Trophoblast cell (in vitro differentiated cells and primary cell): ENCODE data around the gene PANK4.

Experiments
- DNase-seq, 2 donors: peaks; one replicate each; pipeline ENCODE4 v3.0.0-alpha.2; 2016
- H2AFZ ChIP-seq: 2 replicates; pipeline ENCODE4 v1.6.1; 2013; ENCODE audit warnings: low read length, moderate library complexity, mild to moderate bottlenecking; ENCODE audit not compliant: insufficient read depth, poor library complexity
- H2AK5ac ChIP-seq: 2 replicates; pipeline ENCODE4 v1.6.1; 2013; ENCODE audit warnings: mild to moderate bottlenecking, low read length
- H2BK120ac ChIP-seq: 2 replicates; pipeline ENCODE4 v1.6.1; 2013; ENCODE audit warnings: low read length, mild to moderate bottlenecking, moderate library complexity; ENCODE audit not compliant: insufficient read depth, poor library complexity
- H2BK12ac ChIP-seq: 2 replicates; pipeline ENCODE4 v1.6.1; 2013; ENCODE audit warnings: mild to moderate bottlenecking, low read length, moderate library complexity
- H2BK5ac ChIP-seq: 2 replicates; pipeline ENCODE4 v1.6.1; 2013; ENCODE audit warnings: low read length, low read depth, moderate library complexity, mild to moderate bottlenecking; ENCODE audit not compliant: poor library complexity
- H3K14ac ChIP-seq: 2 replicates; pipeline ENCODE4 v1.6.1; 2013; ENCODE audit warnings: mild to moderate bottlenecking, low read length
- H3K18ac ChIP-seq: 2 replicates; pipeline ENCODE4 v1.6.1; 2013; ENCODE audit warnings: mild to moderate bottlenecking, low read length
- H3K23ac ChIP-seq: 2 replicates; pipeline ENCODE4 v1.6.1; 2013; ENCODE audit warnings: low read length
- H3K27ac ChIP-seq: 2 replicates; pipeline ENCODE4 v1.5.1; 2013; ENCODE audit warnings: low read depth, mild to moderate bottlenecking, inconsistent platforms, low read length, moderate library complexity
- H3K27me3 ChIP-seq: 2 replicates; pipeline ENCODE4 v1.6.1; 2013; ENCODE audit warnings: inconsistent platforms, mild to moderate bottlenecking, low read length, moderate library complexity; ENCODE audit not compliant: insufficient read depth
- H3K36me3 ChIP-seq, 2 experiments: 1 replicate in 1 of 2; 2 replicates in 1 of 2; pipeline ENCODE4 v1.6.1; 2013; ENCODE audit warnings: low read length in 2 of 2, mild to moderate bottlenecking in 2 of 2, moderate library complexity in 1 of 2; ENCODE audit not compliant: insufficient read depth in 2 of 2, control insufficient read depth in 1 of 2
- H3K4ac ChIP-seq: 2 replicates; pipeline ENCODE4 v1.6.1; 2013; ENCODE audit warnings: low read depth, mild to moderate bottlenecking, low read length, moderate library complexity
- H3K4me1 ChIP-seq, 2 experiments: 1 replicate in 1 of 2; 2 replicates in 1 of 2; pipeline ENCODE4 v1.6.1; 2013; ENCODE audit warnings: low read length in 2 of 2, mild to moderate bottlenecking in 2 of 2, moderate library complexity in 1 of 2; ENCODE audit not compliant: insufficient read depth in 2 of 2, control insufficient read depth in 1 of 2
- H3K4me2 ChIP-seq: 2 replicates; pipeline ENCODE4 v1.6.1; 2013; ENCODE audit warnings: inconsistent platforms, mild to moderate bottlenecking, low read length, moderate library complexity
- H3K4me3 ChIP-seq: 2 replicates; pipeline ENCODE4 v1.5.1; 2013; ENCODE audit warnings: mild to moderate bottlenecking, low read depth, low read length, inconsistent platforms
- H3K79me1 ChIP-seq: one replicate; pipeline ENCODE4 v1.6.1; 2013; ENCODE audit warnings: low read length
- H3K79me2 ChIP-seq: 2 replicates; pipeline ENCODE4 v1.6.1; 2013; ENCODE audit warnings: low read length, mild to moderate bottlenecking; ENCODE audit not compliant: control insufficient read depth, insufficient read depth, poor library complexity
- H3K9ac ChIP-seq: 2 replicates; pipeline ENCODE4 v1.6.1; 2013; ENCODE audit warnings: mild to moderate bottlenecking, low read length
- H3K9me3 ChIP-seq: 2 replicates; pipeline ENCODE4 v1.6.1; 2013; ENCODE audit warnings: low read depth, mild to moderate bottlenecking, control low read depth, inconsistent platforms, low read length; ENCODE audit not compliant: insufficient read depth
- H4K12ac ChIP-seq: 2 replicates; pipeline ENCODE4 v1.6.1; 2013; ENCODE audit warnings: low read depth, mild to moderate bottlenecking, low read length, moderate library complexity
- H4K8ac ChIP-seq: 2 replicates; pipeline ENCODE4 v1.6.1; 2013; ENCODE audit warnings: low read depth, mild to moderate bottlenecking, low read length, moderate library complexity
- H4K91ac ChIP-seq: one replicate; pipeline ENCODE4 v1.6.1; 2013; ENCODE audit warnings: low read depth, mild to moderate bottlenecking, low read length, moderate library complexity
- WGBS: extraction: QIAGEN DNeasy Blood & Tissue Kit; methylation state at CpG from one replicate; pipeline ENCODE4 v1.1.7; 2013; ENCODE audit warnings: missing lambda C conversion rate; ENCODE audit not compliant: insufficient read length, insufficient coverage; ENCODE audit errors: extremely low coverage; 5-methylcytosine and 5-hydroxymethylcytosine counted together

The PANK4 gene

GRCh38 chr1:2533365-2533764 lies 7.0 kb upstream of the PANK4 start:
- H3K79me2 ChIP-seq = no peaks in the 10 kb centered on the region
- H3K23ac ChIP-seq = no peak overlapping the region
- no peak overlapping the region for H2AFZ ChIP-seq
- no peak overlapping the region for H3K4ac ChIP-seq
- H3K4me2 ChIP-seq = no peak overlapping the region
- no peak overlapping the region for H4K91ac ChIP-seq
- H3K79me1 ChIP-seq = peaks cover 4% of the 10 kb centered on the region
- no peak overlapping the region for H2BK5ac ChIP-seq
- H3K9ac ChIP-seq = no peak overlapping the region
- H2BK12ac ChIP-seq = no peak overlapping the region
- no peak overlapping the region for H3K27ac ChIP-seq
- H3K36me3 ChIP-seq = no peaks in the 10 kb centered on the region
- no peak overlapping the region for H2AK5ac ChIP-seq
- H3K4me3 ChIP-seq = no peak overlapping the region
- DNase-seq = peak; percentile 77 to 84
- H3K18ac ChIP-seq = no peak overlapping the region
- H3K9me3 ChIP-seq = peaks cover 3% of the 10 kb centered on the region
- H3K4me1 ChIP-seq = peaks cover 13 to 17% of the 10 kb centered on the region in 2 experiments
- H4K12ac ChIP-seq = no peak overlapping the region
- H3K27me3 ChIP-seq = peaks cover 36% of the 10 kb centered on the region
- no peak overlapping the region for H4K8ac ChIP-seq
- no peak overlapping the region for H3K14ac ChIP-seq
- WGBS = no CpG with 5 or more reads among the region's 11 CpGs
- no peak overlapping the region for H2BK120ac ChIP-seq

- H3K79me2 ChIP-seq = no peaks in the 10 kb centered on the region
- no peak overlapping the region for H3K4me2 ChIP-seq
- H3K4ac ChIP-seq = no peak overlapping the region
- H3K79me1 ChIP-seq = peaks cover 4% of the 10 kb centered on the region
- H4K12ac ChIP-seq = no peak overlapping the region
- H3K23ac ChIP-seq = no peak overlapping the region
- WGBS = no CpG with 5 or more reads among the region's 23 CpGs
- no peak overlapping the region for H2AFZ ChIP-seq
- peaks cover 42% of the 10 kb centered on the region for H3K27me3 ChIP-seq
- peak overlapping the region; percentile 9 for H3K14ac ChIP-seq
- H2BK5ac ChIP-seq = no peak overlapping the region
- H3K36me3 ChIP-seq = no peaks in the 10 kb centered on the region
- H4K91ac ChIP-seq = peak overlapping the region; percentile 59
- H4K8ac ChIP-seq = no peak overlapping the region
- H2AK5ac ChIP-seq = no peak overlapping the region
- H2BK12ac ChIP-seq = no peak overlapping the region
- H3K27ac ChIP-seq = no peak overlapping the region
- no peak overlapping the region for H2BK120ac ChIP-seq
- H3K4me1 ChIP-seq = peaks cover 13 to 17% of the 10 kb centered on the region in 2 experiments
- H3K18ac ChIP-seq = no peak overlapping the region
- no peak overlapping the region for H3K4me3 ChIP-seq
- H3K9me3 ChIP-seq = peaks cover 3% of the 10 kb centered on the region
- DNase-seq = no peak
- H3K9ac ChIP-seq = peak overlapping the region; percentile 10
Measured at GRCh38 chr1:2532485-2533160, 6.2 kb upstream of the PANK4 start.

- no peak overlapping the region for H3K27ac ChIP-seq
Measured at GRCh38 chr1:2530513-2531361, 4.3 kb upstream of the PANK4 start.

GRCh38 chr1:2529784-2530512 lies 3.6 kb upstream of the PANK4 start, which contains the start of gene HES5:
TSS of gene HES5 (minus strand) at chr1:2530263. CDS start at chr1:2530164, 99 bp downstream.
- Histone ChIP-seq H2AK5ac (no peak within 1 kb of the TSS), H4K12ac (no peak within 1 kb of the TSS), H4K91ac (no peak within 1 kb of the TSS), H3K4me2 (peak within 1 kb of the TSS; percentile 29), H3K9me3 (peaks cover 3% of the 10 kb centered on the region), H2AFZ (no peak within 1 kb of the TSS), H3K4me1 (peaks cover 16 to 22% of the 10 kb centered on the region in 2 experiments), H3K79me1 (peaks cover 10% of the 10 kb centered on the region), H3K27ac (no peak within 1 kb of the TSS), H3K4ac (no peak within 1 kb of the TSS), H4K8ac (no peak within 1 kb of the TSS), H3K18ac (no peak within 1 kb of the TSS), H3K27me3 (peaks cover 51% of the 10 kb centered on the region), H3K79me2 (peaks cover 9% of the 10 kb centered on the region), H3K4me3 (no peak within 1 kb of the TSS), H3K36me3 (no peaks in the 10 kb centered on the region), H3K14ac (no peak within 1 kb of the TSS), H3K9ac (no peak within 1 kb of the TSS), H2BK5ac (no peak within 1 kb of the TSS), H3K23ac (no peak within 1 kb of the TSS), H2BK12ac (no peak within 1 kb of the TSS), H2BK120ac (no peak within 1 kb of the TSS)
- WGBS = no CpG with 5 or more reads among the region's 91 CpGs
- DNase-seq = peak in 1 of 2 donors; percentile 19

More at GRCh38 chr1:2530513-2531361, 4.3 kb upstream of the PANK4 start:
- no peak for DNase-seq
- Histone ChIP-seq H3K4me1 (peaks cover 13 to 20% of the 10 kb centered on the region in 2 experiments), H2BK120ac (no peak overlapping the region), H3K4me3 (no peak overlapping the region), H3K27me3 (peaks cover 51% of the 10 kb centered on the region), H3K79me1 (peaks cover 8% of the 10 kb centered on the region), H3K79me2 (peaks cover 4% of the 10 kb centered on the region), H3K4me2 (no peak overlapping the region), H2BK5ac (no peak overlapping the region), H2BK12ac (no peak overlapping the region), H4K12ac (no peak overlapping the region), H3K9me3 (peaks cover 3% of the 10 kb centered on the region), H3K9ac (no peak overlapping the region), H3K23ac (no peak overlapping the region), H3K36me3 (no peaks in the 10 kb centered on the region), H3K18ac (no peak overlapping the region), H2AFZ (no peak overlapping the region), H3K14ac (no peak overlapping the region), H4K91ac (no peak overlapping the region), H2AK5ac (no peak overlapping the region), H3K4ac (no peak overlapping the region), H4K8ac (no peak overlapping the region)
- WGBS = no CpG with 5 or more reads among the region's 30 CpGs
